D341Med (cell line): ENCODE measurements around the gene WIF1.

ENCODE experiments used
- DNase-seq: peaks from one replicate; pipeline ENCODE4 v3.0.0; 2012; ENCODE audit warnings: low spot score

The WIF1 gene, protein sequence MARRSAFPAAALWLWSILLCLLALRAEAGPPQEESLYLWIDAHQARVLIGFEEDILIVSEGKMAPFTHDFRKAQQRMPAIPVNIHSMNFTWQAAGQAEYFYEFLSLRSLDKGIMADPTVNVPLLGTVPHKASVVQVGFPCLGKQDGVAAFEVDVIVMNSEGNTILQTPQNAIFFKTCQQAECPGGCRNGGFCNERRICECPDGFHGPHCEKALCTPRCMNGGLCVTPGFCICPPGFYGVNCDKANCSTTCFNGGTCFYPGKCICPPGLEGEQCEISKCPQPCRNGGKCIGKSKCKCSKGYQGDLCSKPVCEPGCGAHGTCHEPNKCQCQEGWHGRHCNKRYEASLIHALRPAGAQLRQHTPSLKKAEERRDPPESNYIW

DNA sequence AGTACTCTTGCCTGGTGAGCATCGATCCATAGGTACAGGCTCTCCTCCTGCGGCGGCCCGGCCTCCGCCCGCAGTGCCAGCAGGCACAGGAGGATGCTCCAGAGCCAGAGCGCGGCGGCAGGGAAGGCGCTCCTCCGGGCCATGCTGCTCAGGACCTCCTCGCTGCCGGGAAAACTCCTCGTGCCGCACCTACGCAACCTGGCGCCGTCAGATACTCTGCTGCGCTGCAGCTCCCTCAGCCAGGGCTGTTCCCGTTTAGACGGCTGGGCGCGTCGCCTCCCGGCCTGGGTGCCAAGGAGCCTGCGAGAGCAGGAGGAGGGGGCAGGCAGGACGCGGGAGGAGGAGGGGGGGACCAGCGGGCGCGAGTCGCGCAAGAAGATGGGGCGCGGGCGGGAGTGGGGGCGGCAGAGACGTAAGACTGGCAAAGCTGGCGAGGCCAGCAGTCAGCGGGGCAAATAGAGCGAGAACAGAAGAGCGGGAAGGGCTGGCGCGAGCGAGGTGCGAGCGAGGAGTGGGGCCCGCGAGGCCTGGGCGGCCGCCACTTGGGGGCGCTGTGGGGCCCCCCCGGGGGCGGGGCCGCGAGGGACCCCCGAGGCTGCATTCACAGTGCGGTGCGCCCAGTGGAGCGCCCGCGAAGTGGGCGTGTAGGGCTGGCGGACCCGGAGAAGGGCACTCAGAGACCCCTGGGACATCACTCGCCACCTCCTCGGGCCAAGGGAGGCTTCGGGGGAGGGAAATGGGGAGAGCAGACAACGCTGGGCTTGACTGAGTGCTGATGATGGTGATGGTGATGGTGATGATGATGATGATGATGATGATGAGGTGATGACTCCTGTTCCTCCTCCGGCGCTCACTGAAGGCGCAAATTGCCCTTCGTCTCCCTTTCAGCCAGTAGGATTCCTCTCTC lies at the start of gene WIF1:
Gene WIF1 (minus strand): TSS at position 257 of the 907 bp plus-strand sequence. CDS start 114 bp downstream, at position 143.
- peak; percentile 85 for DNase-seq

DNA sequence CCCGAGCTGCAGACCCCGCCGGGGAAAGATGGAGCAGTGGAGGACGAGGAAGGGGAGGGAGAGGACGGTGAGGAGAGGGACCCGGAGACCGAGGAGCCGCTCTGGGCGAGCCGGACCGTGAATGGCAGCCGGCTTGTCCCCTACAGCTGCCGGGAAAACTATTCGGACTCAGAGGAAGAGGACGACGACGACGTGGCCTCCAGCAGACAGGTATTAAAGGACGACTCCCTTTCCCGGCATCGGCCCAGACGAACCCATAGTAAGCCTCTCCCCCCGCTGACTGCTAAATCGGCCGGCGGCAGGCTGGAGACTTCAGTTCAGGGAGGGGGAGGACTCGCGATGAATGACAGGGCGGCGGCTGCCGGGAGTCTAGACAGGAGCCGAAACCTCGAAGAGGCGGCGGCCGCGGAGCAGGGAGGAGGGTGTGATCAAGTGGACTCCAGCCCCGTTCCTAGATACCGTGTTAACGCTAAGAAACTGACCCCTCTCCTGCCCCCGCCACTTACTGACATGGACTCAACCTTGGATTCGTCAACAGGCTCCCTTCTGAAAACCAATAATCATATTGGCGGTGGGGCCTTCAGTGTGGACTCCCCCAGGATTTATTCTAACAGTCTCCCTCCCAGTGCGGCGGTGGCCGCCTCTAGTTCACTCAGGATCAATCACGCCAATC lies 49.2 kb upstream of the WIF1 start:
- DNase-seq, result peak; percentile 75

DNA sequence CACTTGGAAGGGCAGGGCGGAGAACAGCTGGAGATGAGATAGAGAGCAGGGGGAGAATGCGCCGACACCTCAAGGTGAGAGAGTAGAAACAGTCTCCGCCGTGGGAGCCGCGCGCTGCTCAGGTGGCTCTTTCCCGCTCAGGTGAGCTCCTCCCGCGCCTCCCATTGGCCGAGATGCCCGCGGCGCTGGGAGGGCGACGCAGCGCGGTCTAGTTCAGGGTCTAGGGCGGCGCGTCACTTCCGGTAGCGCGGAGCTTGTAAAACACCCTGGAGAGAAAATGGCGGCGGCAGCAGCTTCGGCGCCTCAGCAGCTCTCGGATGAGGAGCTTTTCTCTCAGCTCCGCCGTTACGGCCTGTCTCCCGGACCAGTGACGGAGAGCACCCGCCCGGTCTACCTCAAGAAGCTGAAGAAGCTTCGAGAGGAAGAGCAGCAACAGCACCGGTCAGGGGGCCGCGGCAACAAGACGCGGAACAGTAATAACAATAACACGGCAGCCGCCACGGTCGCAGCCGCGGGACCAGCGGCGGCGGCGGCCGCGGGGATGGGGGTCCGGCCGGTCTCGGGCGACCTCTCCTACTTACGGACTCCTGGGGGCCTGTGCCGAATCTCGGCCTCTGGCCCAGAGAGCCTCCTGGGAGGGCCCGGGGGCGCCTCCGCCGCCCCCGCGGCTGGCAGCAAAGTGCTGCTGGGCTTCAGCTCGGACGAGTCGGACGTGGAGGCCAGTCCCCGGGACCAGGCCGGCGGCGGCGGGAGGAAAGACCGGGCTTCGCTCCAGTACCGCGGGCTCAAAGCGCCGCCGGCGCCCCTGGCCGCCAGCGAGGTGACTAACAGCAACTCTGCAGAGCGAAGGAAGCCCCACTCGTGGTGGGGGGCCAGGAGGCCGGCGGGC lies 48.5 kb upstream of the WIF1 start, which contains the start of gene LEMD3:
Gene LEMD3 (plus strand): TSS at position 264 of the 889 bp plus-strand sequence. CDS start 14 bp downstream, at position 278.
- DNase-seq, result peak; percentile 97

DNA sequence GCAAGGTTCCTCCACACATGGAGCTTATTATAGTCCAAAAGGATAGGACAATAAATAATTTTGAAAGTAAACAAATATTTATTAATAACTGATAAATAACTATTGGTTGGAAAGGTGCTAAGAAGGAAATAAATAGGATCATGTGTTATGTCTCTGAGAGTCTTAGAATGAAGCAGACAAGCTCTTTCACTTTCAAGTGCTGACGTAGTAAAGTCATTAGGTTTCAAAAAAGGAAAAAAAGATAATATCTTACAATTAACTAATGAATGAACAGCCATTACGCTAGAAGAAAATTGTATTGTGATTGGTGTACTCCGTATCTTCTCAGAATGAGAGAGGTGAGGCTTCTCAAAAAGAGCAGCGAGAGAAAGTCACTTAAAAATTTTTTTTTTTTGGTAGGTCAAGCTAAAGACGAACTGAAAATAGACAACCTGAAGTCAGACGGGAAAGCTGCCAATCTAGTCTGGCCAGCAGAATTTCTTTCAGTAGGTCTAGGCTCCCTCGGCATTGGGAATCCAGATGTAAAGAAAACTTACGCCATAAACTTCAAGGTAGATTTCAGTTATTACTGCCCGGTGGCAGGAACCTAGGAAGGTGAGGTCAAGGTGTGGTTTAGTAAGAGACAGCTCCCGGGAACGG lies 47.7 kb upstream of the WIF1 start:
- DNase-seq, result no peak

DNA sequence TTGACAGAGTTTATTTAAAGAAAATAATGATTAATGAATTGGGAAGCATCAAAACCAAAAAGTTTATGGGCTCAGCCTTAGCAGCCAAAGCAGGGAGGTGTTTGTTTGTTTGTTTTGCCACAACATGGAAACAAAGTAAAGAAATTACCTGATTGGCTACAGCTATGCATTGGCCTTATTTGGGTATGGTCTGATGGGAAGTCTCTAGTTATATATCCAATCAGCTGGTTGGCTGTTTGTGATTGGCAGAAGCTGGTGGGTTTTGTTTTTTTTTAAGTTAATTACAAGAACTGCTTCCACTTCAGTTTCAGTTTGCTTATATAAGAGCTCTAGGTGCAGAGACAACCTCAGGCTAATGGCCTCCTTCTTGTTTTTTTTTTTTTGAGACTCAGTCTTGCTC lies 43.7 kb upstream of the WIF1 start:
- no peak for DNase-seq

DNA sequence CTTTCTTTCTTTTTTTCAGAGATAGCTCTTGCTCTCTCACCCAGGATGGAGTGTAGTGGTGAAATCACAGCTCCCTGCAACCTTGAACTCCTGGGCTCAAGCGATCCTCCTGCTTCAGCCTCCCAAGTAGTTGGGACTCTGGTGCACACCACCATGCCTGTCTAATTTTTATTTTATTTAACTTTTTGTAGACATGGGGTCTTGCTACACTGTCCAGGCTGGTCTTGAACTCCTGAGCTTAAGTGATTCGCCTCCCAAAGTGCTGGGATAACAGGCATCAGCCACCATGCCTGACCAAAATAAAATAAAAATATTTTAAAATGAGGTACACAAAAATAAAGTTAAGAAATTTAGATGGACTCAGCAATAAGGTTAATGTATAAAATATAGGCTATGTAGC lies 43.1 kb upstream of the WIF1 start:
- no peak for DNase-seq

DNA sequence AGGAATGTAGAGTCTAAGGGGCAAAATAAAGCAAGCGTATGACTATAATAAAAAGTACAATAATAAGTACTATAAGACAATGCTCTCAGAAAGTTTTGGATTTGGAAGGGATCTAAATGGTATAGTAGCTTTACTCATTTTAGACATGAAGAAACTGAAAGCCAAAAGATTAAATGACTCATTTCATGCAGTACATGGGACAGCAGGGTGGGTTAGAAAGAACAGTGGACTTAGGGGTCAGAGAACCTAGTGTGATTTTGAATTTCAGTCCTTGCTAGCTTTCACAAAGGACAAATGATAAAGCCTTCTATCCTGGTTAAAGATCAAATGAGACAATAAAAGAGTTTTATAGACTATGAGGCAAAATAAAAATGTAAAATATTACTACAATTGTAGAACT lies 41.5 kb upstream of the WIF1 start:
- DNase-seq, result no peak

DNA sequence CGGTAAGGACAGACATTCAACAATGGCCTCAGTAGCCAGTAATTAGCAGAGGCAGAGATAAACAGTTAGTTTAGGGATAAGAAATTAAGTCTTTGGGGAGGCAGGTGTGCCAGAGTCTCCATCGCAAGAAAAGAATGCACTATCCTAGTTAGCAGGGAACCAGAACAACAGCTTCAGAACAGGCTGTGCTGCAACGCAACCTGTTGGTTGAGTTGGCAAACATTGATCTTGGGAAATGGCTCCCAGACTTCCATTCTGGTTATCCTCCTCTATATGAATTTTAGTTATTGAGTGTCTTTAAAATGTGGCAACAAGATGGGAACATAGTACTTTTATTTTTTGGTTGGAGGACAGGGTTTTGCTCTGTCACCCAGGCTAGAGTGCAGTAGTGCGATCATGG lies 36.0 kb upstream of the WIF1 start:
- no peak for DNase-seq

DNA sequence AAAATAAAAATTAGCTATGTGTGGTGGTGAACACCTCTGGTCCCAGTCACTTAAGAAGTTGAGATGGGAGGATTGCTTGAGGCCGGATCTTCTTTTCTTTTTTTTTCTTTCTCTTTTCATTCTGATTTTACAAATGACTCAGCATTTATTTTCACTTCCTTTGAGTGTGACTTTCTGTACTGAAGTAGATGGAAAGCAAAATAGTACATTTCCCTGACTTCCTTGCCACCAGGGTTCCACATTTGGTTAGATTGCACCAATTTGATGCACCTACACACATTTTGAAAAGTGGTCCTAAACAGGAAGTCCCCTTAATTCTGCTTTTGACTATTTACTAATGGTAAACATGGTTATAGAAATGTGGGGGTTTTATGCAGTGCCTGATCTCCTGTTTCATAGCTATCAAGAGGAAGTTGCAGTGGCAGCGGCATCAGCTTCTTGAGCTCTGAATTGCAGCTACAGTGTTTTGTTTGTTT lies 35.3 kb upstream of the WIF1 start:
- no peak for DNase-seq

DNA sequence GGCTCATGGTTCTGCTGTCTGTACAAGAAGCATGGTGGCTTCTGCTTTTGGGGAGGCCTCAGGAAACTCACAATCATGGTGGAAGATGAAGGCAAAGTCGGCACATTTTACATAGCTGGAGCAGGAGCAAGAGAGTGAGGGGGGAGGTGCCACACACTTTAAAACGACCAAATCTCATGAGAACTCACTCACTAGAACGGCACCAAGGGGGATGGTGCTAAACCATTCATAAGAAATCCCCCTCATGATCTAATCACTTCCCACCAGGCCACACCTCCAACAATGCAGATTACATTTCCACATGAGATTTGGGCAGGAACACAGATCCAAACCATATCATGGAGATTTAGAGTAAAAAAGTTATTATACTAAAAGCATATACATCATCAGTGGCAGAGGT lies 34.7 kb upstream of the WIF1 start:
- DNase-seq, result no peak

DNA sequence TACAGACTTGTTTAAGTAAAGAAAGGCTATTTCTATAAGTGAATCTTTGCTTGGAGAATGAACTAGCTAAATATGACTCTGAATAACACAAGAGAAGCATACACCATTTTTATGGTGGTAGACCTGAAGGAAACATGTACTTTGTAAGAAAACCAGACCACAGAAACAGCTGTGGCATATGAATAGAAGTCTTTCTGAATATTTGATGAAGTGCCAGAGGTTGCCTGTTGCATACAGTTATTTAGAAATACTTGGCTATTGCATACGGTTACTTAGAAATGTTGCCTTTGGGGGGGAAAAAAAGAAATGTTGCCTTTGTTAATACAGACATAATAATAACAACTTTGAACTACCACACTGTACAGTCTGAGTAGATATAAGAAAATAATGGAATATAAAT lies 31.5 kb upstream of the WIF1 start:
- no peak for DNase-seq

DNA sequence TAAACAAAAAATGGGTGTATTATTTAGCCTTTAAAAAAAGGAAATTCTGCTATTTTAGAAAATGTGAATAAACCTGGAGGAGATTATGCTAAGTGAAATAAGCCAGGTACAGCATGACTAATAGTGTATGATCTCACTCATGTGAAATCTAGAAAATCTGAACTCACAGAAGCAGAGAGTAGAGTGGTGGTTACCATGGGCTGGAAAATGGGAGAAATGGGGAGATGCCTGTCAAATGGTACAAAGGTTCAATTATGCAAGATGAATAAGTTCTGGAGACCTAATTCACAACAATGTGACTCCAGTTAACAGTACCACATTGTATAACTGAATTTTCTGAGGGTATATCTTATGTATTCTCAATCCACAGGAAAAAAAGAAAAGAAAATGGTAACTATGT lies 30.9 kb upstream of the WIF1 start:
- DNase-seq, result no peak

DNA sequence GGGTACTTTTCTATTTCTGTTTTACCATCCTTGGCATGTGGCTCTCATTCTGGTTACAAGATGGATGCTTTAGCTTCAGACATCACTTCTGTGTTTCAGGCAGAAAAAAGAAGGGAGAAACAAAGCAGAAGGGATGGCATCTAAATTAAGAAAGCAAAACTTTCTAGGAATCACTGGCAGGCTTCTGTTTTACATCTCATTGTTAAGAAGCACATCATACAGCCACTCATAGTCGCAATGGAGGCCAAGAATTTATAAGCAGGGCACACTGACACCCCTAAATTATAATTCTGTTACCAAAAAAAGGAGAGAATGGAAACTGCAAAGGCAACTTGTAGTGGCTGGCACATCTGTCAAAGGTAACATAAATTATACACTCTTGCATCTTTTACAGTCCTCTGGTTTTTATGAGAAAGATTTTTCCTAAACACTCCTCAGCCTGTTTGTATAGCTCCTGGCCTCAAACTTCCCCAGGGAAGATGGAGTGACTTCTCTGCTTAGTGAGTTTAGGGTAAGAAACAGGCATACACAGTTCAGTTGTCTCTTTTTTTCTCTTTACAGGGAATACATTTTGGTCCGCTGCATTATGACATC lies 26.3 kb upstream of the WIF1 start:
- DNase-seq, result no peak

DNA sequence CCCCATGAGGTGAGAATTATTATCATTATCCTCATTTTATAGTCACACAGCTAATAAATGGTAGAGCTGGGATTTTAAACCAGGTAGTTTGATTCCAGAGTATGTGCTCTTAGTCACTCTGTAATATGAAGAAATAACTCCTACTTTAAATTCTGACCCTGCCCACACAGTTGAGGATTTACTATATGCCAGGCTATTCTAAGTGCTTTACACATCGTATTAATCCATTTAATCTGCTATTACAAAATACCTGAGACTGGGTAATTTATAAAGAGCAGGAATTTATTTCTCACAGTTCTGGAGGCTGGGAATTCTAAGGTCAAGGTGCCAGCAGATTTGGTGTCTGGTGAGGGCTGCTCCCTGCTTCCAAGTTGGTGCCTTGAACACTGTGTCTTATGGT lies 19.6 kb upstream of the WIF1 start:
- DNase-seq, result no peak

DNA sequence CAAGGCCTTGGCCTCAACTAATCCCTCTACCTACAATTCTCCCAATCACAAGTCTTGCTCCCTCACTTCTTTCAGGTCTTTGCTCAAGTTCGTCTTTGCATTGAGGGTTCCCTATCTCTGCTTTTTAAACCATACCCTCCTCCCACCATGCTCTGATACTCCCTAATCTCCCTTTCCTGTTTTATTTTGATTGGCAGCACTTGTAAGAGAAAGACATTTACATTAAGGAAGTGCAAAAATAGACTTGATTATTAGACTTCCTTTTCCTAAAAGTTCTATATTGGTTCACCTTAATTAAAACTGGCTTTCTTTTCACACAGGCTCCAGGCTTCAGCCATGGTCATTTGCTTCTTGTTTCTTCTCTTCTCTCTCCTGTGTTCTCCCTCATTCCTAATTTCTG lies 18.3 kb upstream of the WIF1 start:
- no peak for DNase-seq

DNA sequence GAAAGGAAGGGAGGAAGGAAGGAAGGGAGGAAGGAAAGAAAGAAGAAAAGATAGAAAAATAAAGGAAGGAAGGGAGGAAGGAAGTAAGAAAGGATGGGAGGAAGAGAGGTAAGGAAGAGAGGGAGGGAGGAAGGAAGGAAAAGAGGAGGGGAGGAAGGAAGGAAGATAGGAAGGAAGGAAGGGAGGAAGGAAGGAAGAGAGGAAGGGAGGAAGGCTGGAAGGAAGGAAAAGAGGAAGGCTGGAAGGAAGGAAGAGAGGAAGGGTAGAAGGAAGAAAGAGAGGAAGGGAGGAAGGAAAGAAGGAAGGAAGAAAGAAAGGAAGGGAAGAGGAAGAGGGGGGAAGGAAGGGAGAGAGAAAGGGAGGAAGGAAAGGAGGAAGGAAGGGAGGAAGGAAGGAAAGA lies 12.8 kb upstream of the WIF1 start:
- DNase-seq, result no peak

DNA sequence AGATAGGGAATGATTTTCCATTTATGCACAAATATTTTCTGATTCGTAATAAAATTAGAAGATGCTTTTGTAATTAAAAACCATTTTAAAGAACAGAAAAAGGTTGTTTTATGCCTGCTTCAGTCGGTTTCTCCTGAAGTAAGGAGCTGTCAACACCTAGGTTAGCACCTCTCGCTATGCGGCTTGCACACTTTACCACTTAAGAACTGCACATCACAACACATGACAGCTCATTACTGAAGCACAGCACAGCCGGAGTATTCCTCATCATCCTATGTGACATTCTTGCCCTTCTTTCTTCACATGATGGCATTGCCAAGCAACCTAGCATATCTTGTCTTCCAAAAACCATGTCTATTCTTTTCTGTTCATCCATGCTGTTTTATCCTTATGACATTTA lies 5.4 kb upstream of the WIF1 start:
- DNase-seq, result no peak

DNA sequence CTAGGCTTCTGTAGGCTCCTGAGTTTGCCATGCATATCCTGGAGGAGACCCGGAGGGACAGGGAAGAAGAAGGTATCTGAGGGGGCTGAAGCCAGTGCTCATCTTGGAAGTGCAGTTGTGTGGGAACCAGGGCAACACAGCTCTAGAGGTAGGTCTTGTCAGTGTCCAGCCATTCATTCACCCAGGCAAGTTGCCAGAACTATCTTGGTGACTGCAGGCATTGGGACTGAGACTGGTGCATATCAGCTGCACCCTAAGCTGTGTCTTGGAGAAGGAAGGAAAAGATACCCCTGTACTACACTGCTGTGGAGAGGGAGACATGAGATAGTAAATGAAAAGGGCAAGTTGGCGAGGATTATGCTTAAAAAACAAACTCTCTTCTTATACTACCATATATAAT lies 4.9 kb upstream of the WIF1 start:
- DNase-seq, result no peak

DNA sequence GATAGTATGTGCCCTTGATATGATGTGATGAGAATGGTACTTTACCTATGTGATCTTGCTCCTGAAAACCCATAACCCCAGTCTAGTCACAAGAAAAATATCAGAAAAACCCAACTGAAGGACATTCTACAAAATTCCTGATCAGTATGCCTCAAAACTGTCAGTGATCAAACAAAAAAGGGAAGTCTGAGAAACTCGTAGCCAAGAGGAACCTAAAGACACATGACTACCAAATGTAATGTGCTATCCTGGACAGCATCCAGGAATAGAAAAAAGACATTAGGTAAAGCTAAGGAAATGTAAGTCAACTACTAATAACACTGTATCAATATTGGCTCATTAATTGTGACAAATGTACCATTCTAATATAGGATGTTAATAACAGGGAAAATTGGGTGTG lies 4.1 kb upstream of the WIF1 start:
- no peak for DNase-seq

DNA sequence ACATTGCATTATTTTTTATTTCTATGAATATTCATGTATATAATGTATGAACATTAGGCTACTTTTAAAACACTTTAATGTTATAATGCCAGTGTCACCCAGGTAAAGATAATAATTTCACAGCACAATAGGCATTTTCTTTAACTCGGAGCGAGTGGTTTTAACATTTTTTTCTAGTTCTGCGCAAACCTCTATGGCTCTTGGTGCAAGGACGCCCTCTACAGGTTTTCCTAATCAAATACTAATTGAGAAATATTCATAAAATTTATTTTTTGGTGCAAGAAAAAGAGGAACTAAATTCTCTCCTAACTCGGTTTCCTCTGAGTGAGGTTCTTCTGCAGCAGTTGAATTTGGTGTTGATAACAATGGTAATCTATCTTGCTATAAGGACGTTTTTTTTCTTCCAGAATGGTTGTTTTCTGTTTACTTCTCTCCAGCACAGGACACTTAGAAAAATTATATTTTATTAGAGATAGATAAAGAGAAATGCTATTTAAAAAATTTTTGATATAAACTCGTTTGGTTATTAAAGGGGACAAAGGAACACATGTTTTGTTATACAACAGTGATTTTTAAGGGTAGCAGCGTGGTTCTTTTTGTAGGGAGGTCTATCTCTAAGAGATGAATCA lies 2.4 kb upstream of the WIF1 start:
- peak; percentile 41 for DNase-seq
